Nephron progenitor cell (in vitro differentiated cells): Measurements from ENCODE around the gene REPIN1.
A peak's percentile ranks its signal among the peaks of the same experiment; 100 is the strongest.

ENCODE experiments used
- DNase-seq: peaks from one replicate; pipeline ENCODE4 v3.0.0; 2021
- H3K27ac Mint-ChIP-seq: 2 replicates; pipeline ENCODE4 v1.8.0; 2021; ENCODE audit warnings: mild to moderate bottlenecking, moderate library complexity, mixed read lengths
- H3K27me3 Mint-ChIP-seq: 2 replicates; pipeline ENCODE4 v1.8.0; 2021; ENCODE audit warnings: mild to moderate bottlenecking, low read depth, mixed read lengths; ENCODE audit not compliant: poor library complexity
- H3K36me3 Mint-ChIP-seq: 2 replicates; pipeline ENCODE4 v1.8.0; 2021; ENCODE audit warnings: low read depth, mixed read lengths
- H3K4me1 Mint-ChIP-seq: 2 replicates; pipeline ENCODE4 v1.8.0; 2021; ENCODE audit warnings: mixed read lengths
- H3K4me3 Mint-ChIP-seq: 2 replicates; pipeline ENCODE4 v1.8.0; 2021; ENCODE audit warnings: mild to moderate bottlenecking, moderate library complexity, mixed read lengths
- H3K9me3 Mint-ChIP-seq: 2 replicates; pipeline ENCODE4 v1.8.0; 2021; ENCODE audit warnings: mild to moderate bottlenecking, moderate library complexity, mixed read lengths
- CTCF ChIP-seq: fragments of 200-600 bp; sonication (generic); IDR thresholded peaks from 2 replicates; pipeline ENCODE4 v1.5.0; 2021; ENCODE audit warnings: antibody characterized with exemption

The REPIN1 gene

DNA sequence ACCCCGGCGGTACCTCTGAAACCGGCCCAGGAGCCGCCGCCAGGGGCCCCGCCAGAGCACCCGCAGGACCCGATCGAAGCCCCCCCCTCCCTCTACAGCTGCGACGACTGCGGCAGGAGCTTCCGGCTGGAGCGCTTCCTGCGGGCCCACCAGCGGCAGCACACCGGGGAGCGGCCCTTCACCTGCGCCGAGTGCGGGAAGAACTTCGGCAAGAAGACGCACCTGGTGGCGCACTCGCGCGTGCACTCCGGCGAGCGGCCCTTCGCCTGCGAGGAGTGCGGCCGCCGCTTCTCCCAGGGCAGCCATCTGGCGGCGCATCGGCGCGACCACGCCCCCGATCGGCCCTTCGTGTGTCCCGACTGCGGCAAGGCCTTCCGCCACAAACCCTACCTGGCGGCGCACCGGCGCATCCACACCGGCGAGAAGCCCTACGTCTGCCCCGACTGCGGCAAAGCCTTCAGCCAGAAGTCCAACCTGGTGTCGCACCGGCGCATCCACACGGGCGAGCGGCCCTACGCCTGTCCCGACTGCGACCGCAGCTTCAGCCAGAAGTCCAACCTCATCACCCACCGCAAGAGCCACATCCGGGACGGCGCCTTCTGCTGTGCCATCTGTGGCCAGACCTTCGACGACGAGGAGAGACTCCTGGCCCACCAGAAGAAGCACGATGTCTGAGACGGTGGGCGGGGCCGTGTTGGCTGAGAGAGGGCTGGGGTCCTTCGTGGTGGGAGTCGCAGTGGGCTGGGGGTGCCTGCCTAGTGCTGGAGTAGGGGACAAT, 3.8 kb downstream of the REPIN1 start:
- no peak overlapping the region for H3K4me3 Mint-ChIP-seq
- peak overlapping the region; percentile 81 for H3K27ac Mint-ChIP-seq
- peaks cover 31% of the 10 kb centered on the region for H3K36me3 Mint-ChIP-seq
- no peak for TF ChIP-seq CTCF
- peaks cover 3% of the 10 kb centered on the region for H3K27me3 Mint-ChIP-seq
- H3K4me1 Mint-ChIP-seq, result peaks cover 70% of the 10 kb centered on the region
- H3K9me3 Mint-ChIP-seq, result no peaks in the 10 kb centered on the region
- DNase-seq, result no peak

DNA sequence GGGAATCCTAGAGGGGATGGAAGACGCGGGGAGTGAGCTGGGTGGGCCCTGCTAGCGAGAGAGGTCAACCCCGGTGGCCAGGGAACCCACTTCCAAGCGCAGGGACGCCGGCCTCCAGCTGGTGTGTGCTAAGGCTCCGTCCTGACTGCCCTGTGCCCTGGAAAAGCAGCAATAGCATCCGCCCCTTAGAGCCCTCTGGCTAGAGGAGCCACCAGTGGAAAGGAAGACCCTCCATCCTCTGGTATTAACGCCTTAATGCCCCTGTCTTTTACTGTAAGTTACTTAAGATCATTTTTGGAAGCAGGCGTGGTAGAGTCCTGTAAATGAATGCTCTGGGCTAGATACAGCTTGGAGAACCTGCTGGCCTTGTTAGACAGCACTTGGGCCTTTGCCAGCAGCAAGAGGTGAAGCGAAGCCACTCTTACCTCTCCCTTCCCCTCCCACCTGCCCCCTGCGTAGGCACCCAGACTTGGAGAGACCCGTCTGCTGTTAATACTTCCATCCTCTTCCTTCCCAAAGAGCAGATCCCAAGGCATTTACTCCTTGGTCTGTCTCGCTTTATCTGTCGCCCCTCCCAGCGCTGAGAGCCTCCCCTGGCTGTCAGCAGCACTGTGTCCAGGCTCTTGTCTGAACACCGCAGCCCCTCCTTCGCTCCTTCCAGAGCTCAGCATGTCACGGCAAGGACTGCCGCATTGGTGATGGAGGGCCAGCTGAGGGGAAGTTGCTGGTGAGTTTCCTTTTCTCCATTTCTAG, 4.6 kb downstream of the REPIN1 start:
- no peak for TF ChIP-seq CTCF
- H3K36me3 Mint-ChIP-seq, result peaks cover 31% of the 10 kb centered on the region
- peaks cover 3% of the 10 kb centered on the region for H3K27me3 Mint-ChIP-seq
- H3K27ac Mint-ChIP-seq, result peak overlapping the region; percentile 92
- no peaks in the 10 kb centered on the region for H3K9me3 Mint-ChIP-seq
- no peak for DNase-seq
- H3K4me3 Mint-ChIP-seq, result no peak overlapping the region
- H3K4me1 Mint-ChIP-seq, result peaks cover 71% of the 10 kb centered on the region

GRCh38 chr7:150374026-150374425, 5.4 kb downstream of the REPIN1 start:
- no peak for TF ChIP-seq CTCF
- H3K4me1 Mint-ChIP-seq, result peaks cover 71% of the 10 kb centered on the region
- H3K27me3 Mint-ChIP-seq, result peaks cover 3% of the 10 kb centered on the region
- H3K9me3 Mint-ChIP-seq, result no peaks in the 10 kb centered on the region
- peak overlapping the region; percentile 92 for H3K27ac Mint-ChIP-seq
- no peak for DNase-seq
- H3K4me3 Mint-ChIP-seq, result peak overlapping the region; percentile 7
- peaks cover 31% of the 10 kb centered on the region for H3K36me3 Mint-ChIP-seq

GRCh38 chr7:150374472-150374871, 5.8 kb downstream of the REPIN1 start:
- Mint-ChIP-seq H3K36me3 (peaks cover 31% of the 10 kb centered on the region), H3K4me1 (peaks cover 67% of the 10 kb centered on the region), H3K27ac (peak overlapping the region; percentile 92), H3K27me3 (peaks cover 3% of the 10 kb centered on the region), H3K4me3 (peak overlapping the region; percentile 7), H3K9me3 (no peaks in the 10 kb centered on the region)
- no peak for DNase-seq
- TF ChIP-seq CTCF, result no peak

- Mint-ChIP-seq H3K4me1 (peaks cover 67% of the 10 kb centered on the region), H3K4me3 (no peak overlapping the region), H3K9me3 (no peaks in the 10 kb centered on the region), H3K36me3 (peaks cover 26% of the 10 kb centered on the region), H3K27me3 (peaks cover 8% of the 10 kb centered on the region), H3K27ac (peak overlapping the region; percentile 73)
- DNase-seq, result no peak
- no peak for TF ChIP-seq CTCF
Measured at GRCh38 chr7:150375662-150376521, 7.3 kb downstream of the REPIN1 start.
